ENCODE data around the gene GSN. TPM values are rescaled to one million over a fixed set of nuclear protein-coding genes. Genes with fewer than 3 reads are reported as not detected.
"Not testable (repeated sequence)": the region's sequence is repeated elsewhere in the genome, so short reads cannot be mapped to it uniquely, and the experiment has no call there.

Gene GSN
- total RNA-seq, 2 donors from 2014 or later = 590 to 1,544 TPM

GRCh38 chr9:121282277-121283079, 14.5 kb downstream of the GSN start:
- peak; percentile 90 for DNase-seq (ENCODE audit: low spot score)
- intact Hi-C loops (cut with DNase I) = loop anchor here (5.0 to 10.0 kb wide), 3 partner anchors 35 to 82 kb away; no protein-coding TSS in a partner anchor

DNA sequence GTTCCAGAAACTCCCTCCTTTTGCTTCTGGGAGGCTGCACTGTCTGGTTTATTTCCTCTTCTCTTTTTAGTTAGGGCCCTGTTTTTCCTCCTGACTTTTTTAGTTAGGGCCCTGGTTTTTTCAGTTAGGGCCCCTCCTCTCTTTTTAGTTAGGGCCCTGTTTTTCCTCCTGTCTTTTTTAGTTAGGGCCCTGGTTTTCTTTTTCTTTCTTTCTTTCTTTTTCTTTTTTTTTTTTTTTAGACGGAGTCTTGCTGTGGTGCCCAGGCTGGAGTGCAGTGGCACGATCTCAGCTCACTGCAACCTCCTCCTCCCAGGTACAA, 15.1 kb downstream of the GSN start:
- intact Hi-C loops (cut with DNase I) = loop anchor here (5.0 to 10.0 kb wide), 3 partner anchors 34 to 82 kb away; no protein-coding TSS in a partner anchor
- DNase-seq (ENCODE audit: low spot score) = no peak

DNA sequence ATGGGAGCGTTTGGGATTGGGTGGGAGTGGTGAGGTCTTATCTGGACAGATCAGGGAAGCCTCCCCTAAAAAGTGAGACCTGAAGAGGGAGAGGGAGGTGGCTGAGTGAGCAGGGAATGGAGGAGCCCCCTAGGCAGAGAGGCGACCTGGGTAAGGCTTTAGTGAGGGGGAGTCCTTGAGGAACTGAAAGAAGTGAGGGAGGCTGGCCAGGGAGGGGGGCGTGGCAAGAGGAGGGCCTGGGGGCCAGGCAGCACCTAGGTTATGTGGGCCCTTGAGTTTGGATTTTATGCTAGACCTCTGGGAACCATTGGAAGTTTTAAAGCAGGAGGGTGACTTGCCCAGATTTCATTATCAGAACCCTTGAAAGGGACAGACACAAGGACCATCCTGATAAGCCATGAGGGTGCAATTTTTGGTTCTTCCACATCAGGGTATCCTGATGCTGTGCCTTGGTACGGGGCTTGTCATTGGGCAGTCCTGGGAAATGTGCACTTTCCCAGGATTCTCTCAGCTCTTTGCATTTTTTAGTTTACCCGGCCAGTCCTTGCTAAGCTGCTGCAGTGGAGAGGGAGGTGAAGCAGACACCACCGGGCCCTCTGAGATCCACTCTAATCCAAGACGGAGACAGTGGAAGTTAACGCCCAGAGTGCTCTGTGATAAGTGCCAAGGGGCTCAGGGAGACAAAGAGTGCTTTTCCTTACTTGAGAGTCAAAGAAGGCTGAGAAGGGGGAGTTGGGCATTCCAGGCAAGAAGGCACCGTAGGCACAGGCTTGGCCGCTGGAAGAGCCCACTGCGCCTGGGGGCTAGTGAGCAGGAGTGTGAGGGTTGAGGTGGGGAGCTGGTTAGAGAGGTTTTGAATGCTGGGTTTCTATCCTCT, 16.1 kb downstream of the GSN start:
- intact Hi-C loops (cut with DNase I) = loop anchor here (5.0 to 10.0 kb wide), 3 partner anchors 33 to 81 kb away; no protein-coding TSS in a partner anchor

GRCh38 chr9:121284733-121285451, 16.9 kb downstream of the GSN start:
- intact Hi-C loops (cut with DNase I) = loop anchor here (5.0 to 10.0 kb wide), 3 partner anchors 32 to 80 kb away; no protein-coding TSS in a partner anchor
- DNase-seq (ENCODE audit: low spot score) = no peak

More for the DNA sequence above, 16.1 kb downstream of the GSN start:
- DNase-seq (ENCODE audit: low spot score) = no peak

DNA sequence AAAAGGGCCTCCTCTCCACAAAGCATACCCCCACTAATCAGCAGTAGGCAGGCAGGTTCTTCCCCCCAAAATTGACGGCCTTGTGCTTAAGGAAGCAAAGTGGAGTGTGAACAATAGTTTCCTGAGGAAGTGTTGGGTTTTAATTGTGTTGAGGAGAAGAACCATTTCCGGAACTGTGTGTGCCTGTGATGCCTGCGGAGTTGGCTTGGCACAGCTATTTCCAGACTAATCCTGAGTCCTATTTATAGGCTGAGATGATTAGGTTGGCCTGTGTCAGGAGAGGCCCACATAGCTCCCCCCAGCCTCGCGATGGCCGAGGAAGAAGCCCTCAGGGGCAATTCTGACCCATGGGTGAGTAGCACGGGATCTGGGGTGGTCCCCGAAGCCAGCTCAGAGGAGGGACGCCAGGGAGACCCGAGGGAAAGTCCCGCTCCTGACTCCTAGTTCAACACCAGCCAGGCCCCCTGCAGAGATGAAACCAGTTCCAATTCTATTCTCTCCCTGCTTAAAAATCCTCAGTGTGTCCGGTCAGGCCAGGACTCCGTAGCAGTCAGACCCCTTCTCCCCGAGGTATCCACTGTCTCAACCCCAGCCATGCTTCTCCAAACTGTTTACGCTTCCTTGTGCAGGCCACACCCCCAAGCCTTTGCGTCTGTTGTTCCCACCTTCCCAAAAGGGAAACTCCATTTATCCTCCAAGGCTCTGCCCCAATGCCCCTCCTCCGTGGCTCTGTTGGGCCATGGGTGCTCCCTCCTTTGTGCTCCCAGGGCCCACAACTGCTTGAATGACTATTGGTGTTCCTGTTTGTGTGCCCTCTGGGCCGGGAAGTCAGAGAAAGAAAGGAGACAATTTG, 18.1 kb downstream of the GSN start:
- intact Hi-C loops (cut with DNase I) = loop anchor here in 1 of 2 donors (10.0 kb wide), 1 partner anchor 79 kb away; no protein-coding TSS in a partner anchor
- peak; percentile 90 for DNase-seq (ENCODE audit: low spot score)

- intact Hi-C loops (cut with DNase I) = loop anchor here in 1 of 2 donors (10.0 kb wide), 1 partner anchor 78 kb away; no protein-coding TSS in a partner anchor
- no peak for DNase-seq (ENCODE audit: low spot score)
These were observed 18.7 kb downstream of the GSN start for GRCh38 chr9:121286688-121286972.

DNA sequence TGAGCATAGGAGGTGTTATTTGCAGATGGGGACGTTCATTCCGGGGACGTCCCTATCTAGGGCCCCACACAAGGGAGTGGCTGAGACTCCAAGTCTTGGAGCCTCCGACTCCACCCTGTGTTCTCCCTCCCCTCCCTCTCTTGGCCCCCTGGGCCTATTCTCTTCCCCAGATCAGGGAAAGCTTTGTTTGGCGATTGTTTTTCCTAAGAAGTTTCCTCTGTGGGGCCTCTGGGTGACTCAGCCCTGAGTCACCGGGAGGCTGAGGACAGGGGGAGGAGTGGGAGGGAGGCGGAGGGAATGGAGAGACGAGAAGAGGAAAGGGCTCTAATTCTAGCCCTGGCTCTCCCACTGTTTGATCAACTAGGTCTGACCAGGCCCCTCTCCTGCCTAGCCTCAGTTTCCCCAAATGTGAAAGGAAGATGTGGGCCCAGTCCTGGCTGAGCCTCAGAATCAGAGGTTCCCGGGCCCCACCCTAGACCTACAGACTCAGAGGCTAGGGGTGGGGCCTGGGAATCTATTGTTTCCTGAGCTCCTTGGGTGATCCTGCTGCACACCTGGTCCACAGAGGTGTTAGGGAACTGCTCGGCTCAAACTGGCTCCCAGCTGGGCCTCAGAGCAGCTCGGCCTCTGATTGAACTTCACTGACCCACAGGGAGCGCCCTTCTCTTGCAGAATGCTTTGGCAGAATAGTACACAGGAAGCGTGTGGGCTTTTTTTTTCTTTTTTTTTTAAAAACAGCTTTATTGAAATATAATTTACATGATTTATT, 19.2 kb downstream of the GSN start:
- intact Hi-C loops (cut with DNase I) = loop anchor here in 1 of 2 donors (10.0 kb wide), 1 partner anchor 78 kb away; no protein-coding TSS in a partner anchor
- DNase-seq (ENCODE audit: low spot score) = peak; percentile 94

DNA sequence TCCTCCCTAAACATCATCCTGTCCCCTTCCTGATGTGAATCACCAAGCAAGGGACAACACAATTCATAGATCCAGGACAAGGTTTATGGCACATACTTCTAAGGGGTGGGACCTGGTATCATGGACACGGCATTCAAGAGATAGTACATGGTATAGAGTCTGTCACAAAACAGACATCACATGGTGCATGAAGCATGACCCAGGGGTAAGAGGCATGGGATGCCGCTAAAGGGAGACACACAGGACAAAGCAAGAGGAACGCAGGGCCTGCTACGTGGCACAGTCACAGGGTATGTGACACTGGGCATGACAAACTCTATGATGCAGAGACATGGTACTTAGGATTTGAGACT, 20.7 kb downstream of the GSN start:
- intact Hi-C loops (cut with DNase I) = loop anchor here in 1 of 2 donors (10.0 kb wide), 1 partner anchor 76 kb away; no protein-coding TSS in a partner anchor
- no peak for DNase-seq (ENCODE audit: low spot score)

DNA sequence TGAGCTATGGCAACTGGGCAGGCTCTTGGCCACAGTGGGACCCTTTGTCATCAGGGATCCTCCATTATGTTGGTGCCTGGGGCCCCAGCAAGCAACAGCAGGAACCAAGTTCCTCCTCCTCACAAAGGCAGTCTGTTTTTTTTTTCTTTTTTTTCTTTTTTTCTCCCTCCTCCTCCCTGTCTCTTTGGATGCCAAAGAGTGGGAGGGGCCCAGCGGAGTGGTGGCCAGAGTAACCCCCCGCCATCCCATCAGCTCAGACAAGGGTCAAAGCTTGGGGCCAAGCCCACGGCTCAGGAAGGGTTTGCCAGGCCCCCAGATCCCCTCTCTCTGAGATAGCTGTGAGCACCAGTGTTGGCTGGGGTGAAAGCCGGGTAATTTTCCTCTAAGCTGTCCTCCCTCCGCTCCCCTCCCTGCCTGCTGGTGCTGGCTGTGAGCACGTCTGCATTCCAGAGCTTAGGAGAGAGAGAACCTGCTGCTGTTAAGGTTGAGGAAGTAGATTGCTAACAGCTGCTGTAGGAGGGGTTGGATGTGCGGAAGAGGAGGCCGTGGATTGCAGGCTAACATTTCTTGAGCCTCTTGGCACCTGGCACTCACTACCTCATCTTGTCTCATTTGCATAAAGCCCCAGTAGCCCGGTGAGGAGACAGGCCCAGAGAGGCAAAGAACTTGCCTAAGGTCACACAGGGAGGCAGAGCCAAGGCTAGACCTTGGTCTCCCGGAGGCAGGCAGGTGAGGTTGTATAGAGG, 21.2 kb downstream of the GSN start:
- no peak for DNase-seq (ENCODE audit: low spot score)
- intact Hi-C loops (cut with DNase I) = loop anchor here in 1 of 2 donors (10.0 kb wide), 1 partner anchor 76 kb away; no protein-coding TSS in a partner anchor

DNA sequence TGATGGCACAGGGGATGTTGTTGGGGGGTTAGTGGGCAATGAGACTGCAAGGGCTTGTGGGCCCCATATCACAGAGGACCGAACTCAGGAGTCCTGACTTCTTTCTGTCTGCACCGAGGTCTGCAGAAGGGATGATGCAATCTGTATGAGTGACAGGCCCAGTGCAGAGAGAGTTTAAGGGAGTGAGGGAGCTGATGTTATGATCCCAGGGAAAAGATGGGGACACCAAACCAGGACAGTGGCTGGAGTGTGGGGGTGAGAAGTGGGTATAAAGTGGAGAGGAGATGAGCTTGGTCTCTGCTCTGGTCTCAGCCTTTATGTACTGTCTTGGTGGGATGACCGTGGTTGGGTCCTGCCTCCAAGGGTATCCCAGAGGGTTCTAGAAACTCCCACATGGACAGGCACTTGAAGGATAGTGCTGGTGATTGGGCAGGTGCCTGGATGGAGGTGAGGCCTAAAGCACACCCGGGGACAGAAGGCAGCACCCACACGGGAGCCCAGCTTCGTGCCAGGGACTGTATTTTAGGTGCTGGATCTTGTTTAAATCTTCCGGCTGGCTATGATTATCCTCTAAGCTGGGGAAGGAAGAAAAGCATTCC, 21.9 kb downstream of the GSN start:
- intact Hi-C loops (cut with DNase I) = loop anchor here in 1 of 2 donors (10.0 kb wide), 1 partner anchor 75 kb away; no protein-coding TSS in a partner anchor
- DNase-seq (ENCODE audit: low spot score) = no peak

- intact Hi-C loops (cut with DNase I); DNase-seq (ENCODE audit: low spot score): not testable (repeated sequence)
These were observed 23.6 kb downstream of the GSN start for GRCh38 chr9:121291536-121291935.

DNA sequence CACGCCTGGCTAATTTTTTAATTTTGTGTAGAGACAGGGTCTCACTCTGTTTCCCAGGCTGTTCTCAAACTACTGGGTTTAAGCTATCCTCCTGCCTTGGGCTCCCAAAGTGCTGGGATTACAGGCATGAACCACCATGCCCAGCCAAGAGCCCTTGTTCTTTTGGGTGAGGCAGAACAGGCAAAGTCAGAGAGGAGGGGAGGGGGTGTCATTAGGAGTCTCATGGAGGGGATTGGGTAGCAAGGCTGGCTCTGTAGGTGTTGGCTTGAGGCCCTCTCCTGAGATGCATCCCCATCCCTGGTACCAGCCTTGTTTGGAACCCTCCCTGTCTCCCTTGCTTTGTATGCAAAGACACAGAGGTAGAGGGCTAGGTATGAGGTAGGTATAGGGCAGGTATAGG, 24.1 kb downstream of the GSN start:
- no peak for DNase-seq (ENCODE audit: low spot score)
- intact Hi-C loops (cut with DNase I) = no loop called here

- intact Hi-C loops (cut with DNase I) = no loop called here
- no peak for DNase-seq (ENCODE audit: low spot score)
These were observed 24.9 kb downstream of the GSN start for GRCh38 chr9:121292801-121293241.

DNA sequence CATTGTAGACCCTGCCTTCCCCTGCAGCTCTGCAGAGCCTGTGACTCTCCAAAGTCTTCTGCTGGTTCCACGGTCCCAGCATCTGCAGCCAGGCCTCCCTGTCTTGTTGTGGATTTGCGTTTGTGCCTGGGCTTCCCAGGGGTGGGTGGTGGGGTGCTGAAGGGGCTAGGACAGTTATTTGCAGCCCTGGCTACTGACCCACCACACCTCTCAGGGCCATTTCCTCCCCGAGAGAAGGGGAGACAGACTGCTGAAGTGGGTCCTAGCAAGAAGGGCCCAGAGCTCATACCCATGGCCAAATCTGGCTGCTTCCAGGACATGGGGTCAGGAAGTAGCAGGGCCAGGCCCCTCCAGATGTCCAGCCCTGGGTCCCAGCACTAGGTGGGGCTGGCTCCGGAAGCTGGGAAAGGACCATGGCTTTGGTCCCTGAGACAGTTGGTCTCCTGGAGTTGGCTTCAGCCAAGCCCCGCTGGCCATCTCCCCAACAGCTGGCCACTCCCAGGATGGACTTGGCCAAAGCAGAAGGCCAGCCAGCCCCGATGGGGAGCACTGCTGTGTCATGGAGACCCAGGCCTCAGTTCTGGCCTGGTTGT, 26.3 kb downstream of the GSN start:
- intact Hi-C loops (cut with DNase I) = no loop called here
- peak; percentile 91 for DNase-seq (ENCODE audit: low spot score)

- no peak for DNase-seq (ENCODE audit: low spot score)
- intact Hi-C loops (cut with DNase I) = no loop called here
These were observed 27.1 kb downstream of the GSN start for GRCh38 chr9:121294866-121295661.

Data from posterior vena cava (tissue), 2 donors.